Panc1 (cell line): ENCODE data around the gene ADAMTS7. TPM values are rescaled to one million over a fixed set of nuclear protein-coding genes. Genes with fewer than 3 reads are reported as not detected.
A peak's percentile ranks its signal among the peaks of the same experiment; 100 is the strongest.
"Not testable (repeated sequence)": the region's sequence is repeated elsewhere in the genome, so short reads cannot be mapped to it uniquely, and the experiment has no call there.

Experiments used
- ATAC-seq: fragments of 200-7000 bp; cut with Tn5 transposase; 2 replicates; pipeline ENCODE4 v1.9.1; 2020; ENCODE audit warnings: mild to moderate bottlenecking, moderate library complexity
- BruUV-seq: library from RNA; stranded (reverse); fragments of 400-500 nt; replicated peaks from 2 replicates; lab custom pipeline; 2021; lab: Mats Ljungman, UMichigan
- CTCF ChIA-PET: fragments of 300-600 bp; sonication (Branson Sonifier 250); formaldehyde crosslinking; loops from one replicate; lab custom pipeline; 2022; ENCODE audit warnings: antibody characterized with exemption; lab: Charles Lee
- POLR2A ChIA-PET: fragments of 300-600 bp; sonication (Branson Sonifier 250); formaldehyde crosslinking; loops from one replicate; lab custom pipeline; 2022; ENCODE audit warnings: antibody characterized with exemption; lab: Charles Lee
- DNase-seq: peaks from one replicate; pipeline ENCODE4 v3.0.0-alpha.2; 2010; ENCODE audit warnings: low read depth, low spot score
- H3K27ac ChIP-seq: 2 replicates; pipeline ENCODE4 v1.5.1; 2011; ENCODE audit warnings: mild to moderate bottlenecking, low read length, inconsistent platforms
- H3K27me3 ChIP-seq: fragments of 200-500 bp; sonication (Bioruptor generic); 2 replicates; pipeline ENCODE4 v1.6.0; 2014; ENCODE audit warnings: low read length, inconsistent platforms; ENCODE audit not compliant: control insufficient read depth, insufficient read depth
- H3K36me3 ChIP-seq: fragments of 200-500 bp; sonication (Bioruptor generic); 2 replicates; pipeline ENCODE4 v1.5.1; 2014; ENCODE audit warnings: inconsistent platforms, mild to moderate bottlenecking, low read length, moderate library complexity; ENCODE audit not compliant: control insufficient read depth, insufficient read depth
- H3K4me1 ChIP-seq: 2 replicates; pipeline ENCODE4 v1.5.1; 2011; ENCODE audit warnings: inconsistent platforms, mild to moderate bottlenecking, low read length, moderate library complexity; ENCODE audit not compliant: control insufficient read depth, insufficient read depth
- H3K4me3 ChIP-seq, 2 experiments: 2 replicates each; pipeline ENCODE4 v1.5.1; 2011 to 2012; ENCODE audit warnings: low read depth in 2 of 2, low read length in 2 of 2, mild to moderate bottlenecking in 2 of 2, inconsistent platforms in 1 of 2, moderate library complexity in 1 of 2
- H3K9me3 ChIP-seq: fragments of 200-500 bp; sonication (Bioruptor generic); 2 replicates; pipeline ENCODE4 v1.5.1; 2014; ENCODE audit warnings: low read depth, mild to moderate bottlenecking, inconsistent platforms, low read length, moderate library complexity; ENCODE audit not compliant: control insufficient read depth, insufficient read depth
- POLR2AphosphoS5 ChIP-seq: IDR thresholded peaks from 2 replicates; pipeline ENCODE4 v1.6.1; 2012; ENCODE audit warnings: mild to moderate bottlenecking, low read depth, low read length, moderate library complexity
- SIN3A ChIP-seq: IDR thresholded peaks from 2 replicates; pipeline ENCODE4 v1.6.1; 2012; ENCODE audit warnings: low read depth, mild to moderate bottlenecking, low read length, moderate library complexity, borderline replicate concordance; ENCODE audit not compliant: insufficient read depth
- TCF7L2 ChIP-seq: IDR thresholded peaks from 2 replicates; pipeline ENCODE4 v1.6.1; 2011; ENCODE audit warnings: mild to moderate bottlenecking, low read depth, low read length, inconsistent platforms
- in situ Hi-C: cut with HindIII; loops from 2 replicates; pipeline ENCODE4 v1.10.0; 2016; ENCODE audit warnings: low sequenced_read_pairs, low pct_unique_long_range_greater_than_20kb
- intact Hi-C: fragments of 100-400 bp; cut with micrococcal nuclease; formaldehyde crosslinking; loops from one replicate; pipeline ENCODE4 v1.10.0; 2022; ENCODE audit not compliant: unreplicated experiment
- total RNA-seq: library from RNA; stranded (reverse); gene quantifications from one replicate; pipeline ENCODE4 v1.2.1, GENCODE V29; 2021; ENCODE audit not compliant: unreplicated experiment
- TF ChIP-seq, protein P1 (sequence below), 2 experiments: IDR thresholded peaks; 2 replicates each; pipeline ENCODE4 v1.6.1; 2011 to 2012; ENCODE audit warnings: low read depth in 2 of 2, control low read depth in 1 of 2, low read length in 1 of 2, mild to moderate bottlenecking in 1 of 2, moderate library complexity in 1 of 2; ENCODE audit not compliant: insufficient read depth in 1 of 2
- TF ChIP-seq, protein P2 (sequence below): fragments of 450-650 bp; IDR thresholded peaks from 2 replicates; pipeline ENCODE4 v1.5.1; 2017; ENCODE audit warnings: mild to moderate bottlenecking

Gene ADAMTS7
- total RNA-seq, 1 experiment from 2014 or later, result 1.0 TPM

- in situ Hi-C loops, result no loop called here
- TF ChIP-seq, protein P1, sequence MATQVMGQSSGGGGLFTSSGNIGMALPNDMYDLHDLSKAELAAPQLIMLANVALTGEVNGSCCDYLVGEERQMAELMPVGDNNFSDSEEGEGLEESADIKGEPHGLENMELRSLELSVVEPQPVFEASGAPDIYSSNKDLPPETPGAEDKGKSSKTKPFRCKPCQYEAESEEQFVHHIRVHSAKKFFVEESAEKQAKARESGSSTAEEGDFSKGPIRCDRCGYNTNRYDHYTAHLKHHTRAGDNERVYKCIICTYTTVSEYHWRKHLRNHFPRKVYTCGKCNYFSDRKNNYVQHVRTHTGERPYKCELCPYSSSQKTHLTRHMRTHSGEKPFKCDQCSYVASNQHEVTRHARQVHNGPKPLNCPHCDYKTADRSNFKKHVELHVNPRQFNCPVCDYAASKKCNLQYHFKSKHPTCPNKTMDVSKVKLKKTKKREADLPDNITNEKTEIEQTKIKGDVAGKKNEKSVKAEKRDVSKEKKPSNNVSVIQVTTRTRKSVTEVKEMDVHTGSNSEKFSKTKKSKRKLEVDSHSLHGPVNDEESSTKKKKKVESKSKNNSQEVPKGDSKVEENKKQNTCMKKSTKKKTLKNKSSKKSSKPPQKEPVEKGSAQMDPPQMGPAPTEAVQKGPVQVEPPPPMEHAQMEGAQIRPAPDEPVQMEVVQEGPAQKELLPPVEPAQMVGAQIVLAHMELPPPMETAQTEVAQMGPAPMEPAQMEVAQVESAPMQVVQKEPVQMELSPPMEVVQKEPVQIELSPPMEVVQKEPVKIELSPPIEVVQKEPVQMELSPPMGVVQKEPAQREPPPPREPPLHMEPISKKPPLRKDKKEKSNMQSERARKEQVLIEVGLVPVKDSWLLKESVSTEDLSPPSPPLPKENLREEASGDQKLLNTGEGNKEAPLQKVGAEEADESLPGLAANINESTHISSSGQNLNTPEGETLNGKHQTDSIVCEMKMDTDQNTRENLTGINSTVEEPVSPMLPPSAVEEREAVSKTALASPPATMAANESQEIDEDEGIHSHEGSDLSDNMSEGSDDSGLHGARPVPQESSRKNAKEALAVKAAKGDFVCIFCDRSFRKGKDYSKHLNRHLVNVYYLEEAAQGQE (IDR thresholded peaks at IDR 0.05; ENCODE audit: insufficient read depth in 1 of 2, low read depth in 2 of 2, low read length in 1 of 2), result no peak
- TF ChIP-seq TCF7L2 (no peak), POLR2AphosphoS5 (no peak), SIN3A (no peak)
- TF ChIP-seq, protein P2, sequence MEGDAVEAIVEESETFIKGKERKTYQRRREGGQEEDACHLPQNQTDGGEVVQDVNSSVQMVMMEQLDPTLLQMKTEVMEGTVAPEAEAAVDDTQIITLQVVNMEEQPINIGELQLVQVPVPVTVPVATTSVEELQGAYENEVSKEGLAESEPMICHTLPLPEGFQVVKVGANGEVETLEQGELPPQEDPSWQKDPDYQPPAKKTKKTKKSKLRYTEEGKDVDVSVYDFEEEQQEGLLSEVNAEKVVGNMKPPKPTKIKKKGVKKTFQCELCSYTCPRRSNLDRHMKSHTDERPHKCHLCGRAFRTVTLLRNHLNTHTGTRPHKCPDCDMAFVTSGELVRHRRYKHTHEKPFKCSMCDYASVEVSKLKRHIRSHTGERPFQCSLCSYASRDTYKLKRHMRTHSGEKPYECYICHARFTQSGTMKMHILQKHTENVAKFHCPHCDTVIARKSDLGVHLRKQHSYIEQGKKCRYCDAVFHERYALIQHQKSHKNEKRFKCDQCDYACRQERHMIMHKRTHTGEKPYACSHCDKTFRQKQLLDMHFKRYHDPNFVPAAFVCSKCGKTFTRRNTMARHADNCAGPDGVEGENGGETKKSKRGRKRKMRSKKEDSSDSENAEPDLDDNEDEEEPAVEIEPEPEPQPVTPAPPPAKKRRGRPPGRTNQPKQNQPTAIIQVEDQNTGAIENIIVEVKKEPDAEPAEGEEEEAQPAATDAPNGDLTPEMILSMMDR, result no peak
- H3K27ac ChIP-seq, result no peak overlapping the region
- ChIA-PET POLR2A (interaction anchor here (0.6 kb wide), 1 partner anchor 11 kb away, joined by 5 read pairs; no protein-coding TSS in a partner anchor), CTCF (interaction anchor here (1.1 kb wide), 1 partner anchor 21 kb away, joined by 3 read pairs; no protein-coding TSS in a partner anchor)
- H3K27me3 ChIP-seq, result no peaks in the 10 kb centered on the region
- ATAC-seq (no peak), DNase-seq (no peak)
- no peaks in the 10 kb centered on the region for H3K9me3 ChIP-seq
- BruUV-seq, result no TSS peak
- H3K36me3 ChIP-seq, result no peaks in the 10 kb centered on the region
- no peaks in the 10 kb centered on the region for H3K4me1 ChIP-seq
- H3K4me3 ChIP-seq, result no peak overlapping the region
- intact Hi-C loops, result no loop called here
Measured at GRCh38 chr15:78727561-78727960, 83.7 kb downstream of the ADAMTS7 start.

DNA sequence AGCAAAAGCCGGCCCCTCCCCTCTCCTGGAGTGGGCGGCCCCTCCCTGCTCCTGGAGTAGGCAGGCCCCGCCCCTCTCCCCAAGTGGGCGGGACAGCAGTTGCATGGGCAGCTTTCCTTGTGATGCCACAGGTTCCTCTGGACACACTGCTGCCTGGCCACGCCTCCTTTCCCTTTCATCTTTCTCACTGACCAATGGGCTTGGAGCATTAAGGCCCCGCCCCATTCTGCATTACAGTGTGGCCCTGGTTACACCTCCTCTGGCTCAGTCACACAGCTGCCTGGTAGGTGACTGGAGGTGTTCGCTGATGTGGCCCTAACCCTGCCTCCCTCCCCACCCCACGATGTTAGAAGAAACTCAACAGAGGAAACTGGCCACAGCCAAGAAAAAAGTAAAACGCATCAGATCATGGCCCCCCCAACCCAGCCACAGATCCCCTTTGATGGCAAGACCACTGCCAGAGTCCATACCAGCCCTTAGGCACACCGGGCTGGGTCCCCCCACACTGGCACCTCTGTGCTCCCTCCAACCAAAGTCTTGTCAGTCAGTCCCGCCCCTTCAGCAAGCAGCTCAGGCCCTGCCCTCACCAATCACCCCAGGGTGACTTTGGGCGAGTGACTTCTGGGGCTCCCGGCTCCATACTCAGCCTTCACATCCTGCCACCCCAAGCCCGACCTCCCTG is 84.3 kb downstream of the ADAMTS7 start:
- H3K4me1 ChIP-seq, result no peaks in the 10 kb centered on the region
- ChIA-PET POLR2A (interaction anchor here (0.6 kb wide), 1 partner anchor 12 kb away, joined by 5 read pairs; no protein-coding TSS in a partner anchor), CTCF (no interaction called here)
- in situ Hi-C loops (no loop called here), intact Hi-C loops (no loop called here)
- H3K27ac ChIP-seq, result no peak overlapping the region
- DNase-seq (no peak), ATAC-seq (0 out of 2 replicates have a peak, but pooled peaks have one; percentile 53)
- no peaks in the 10 kb centered on the region for H3K36me3 ChIP-seq
- no peaks in the 10 kb centered on the region for H3K9me3 ChIP-seq
- no peak overlapping the region for H3K4me3 ChIP-seq
- no peak for TF ChIP-seq SIN3A
- TF ChIP-seq, protein P2, result no peak
- TF ChIP-seq, protein P1 (IDR thresholded peaks at IDR 0.05; ENCODE audit: insufficient read depth in 1 of 2, low read depth in 2 of 2, low read length in 1 of 2), result no peak
- peak; percentile 61; the same call in 1 of the 2 replicates for TF ChIP-seq TCF7L2
- BruUV-seq, result no TSS peak
- no peaks in the 10 kb centered on the region for H3K27me3 ChIP-seq

- POLR2A ChIA-PET, intact Hi-C loops, in situ Hi-C loops, H3K36me3 ChIP-seq, DNase-seq, H3K27ac ChIP-seq, H3K27me3 ChIP-seq, H3K9me3 ChIP-seq, BruUV-seq, ATAC-seq, CTCF ChIA-PET, H3K4me1 ChIP-seq: not testable (repeated sequence)
- peak overlapping the region; percentile 22 to 29; a peak in 2 of 4 replicates for H3K4me3 ChIP-seq
Measured at GRCh38 chr15:78719819-78720450, 91.3 kb downstream of the ADAMTS7 start.
